ENCODE measurements around the gene ACOT13. TPM values are rescaled to one million over a fixed set of nuclear protein-coding genes. Genes with fewer than 3 reads are reported as not detected.
"Not testable (repeated sequence)": the region's sequence is repeated elsewhere in the genome, so short reads cannot be mapped to it uniquely, and the experiment has no call there.

The ACOT13 gene
- total and polyA plus RNA-seq, 9 donors, result 3.4 to 32.2 (median 9.8) TPM

GRCh38 chr6:24692848-24693592 is 26.1 kb downstream of the ACOT13 start:
- DNase-seq, result no peak
- TF ChIP-seq POLR2A (IDR thresholded peaks at IDR 0.05), result no peak
- no peak for TF ChIP-seq CTCF (IDR thresholded peaks at IDR 0.05)
- no peak for TF ChIP-seq EP300 (IDR thresholded peaks at IDR 0.05)
- H3K27ac ChIP-seq, result no peak overlapping the region
- H3K4me1 ChIP-seq (ENCODE audit: insufficient read depth), result no peaks in the 10 kb centered on the region
- 88 to 93% (median 93%) methylated on average over 2 of the region's 2 CpGs for WGBS, 3 donors
- H3K4me3 ChIP-seq, result no peak overlapping the region
- no peaks in the 10 kb centered on the region for H3K9me3 ChIP-seq
- H3K36me3 ChIP-seq, result no peaks in the 10 kb centered on the region
- no peaks in the 10 kb centered on the region for H3K27me3 ChIP-seq
- intact Hi-C loops (cut with DNase I), result loop anchor here in 3 of 4 donors (10.0 kb wide), 2 partner anchors 98 to 108 kb away; no protein-coding TSS in a partner anchor

- WGBS, 3 donors, result 87 to 94% (median 93%) methylated on average over 1 of the region's 1 CpG
- TF ChIP-seq POLR2A (IDR thresholded peaks at IDR 0.05) (no peak), EP300 (IDR thresholded peaks at IDR 0.05) (no peak), CTCF (IDR thresholded peaks at IDR 0.05) (no peak)
These were observed 27.3 kb downstream of the ACOT13 start for GRCh38 chr6:24694198-24694597.

DNA sequence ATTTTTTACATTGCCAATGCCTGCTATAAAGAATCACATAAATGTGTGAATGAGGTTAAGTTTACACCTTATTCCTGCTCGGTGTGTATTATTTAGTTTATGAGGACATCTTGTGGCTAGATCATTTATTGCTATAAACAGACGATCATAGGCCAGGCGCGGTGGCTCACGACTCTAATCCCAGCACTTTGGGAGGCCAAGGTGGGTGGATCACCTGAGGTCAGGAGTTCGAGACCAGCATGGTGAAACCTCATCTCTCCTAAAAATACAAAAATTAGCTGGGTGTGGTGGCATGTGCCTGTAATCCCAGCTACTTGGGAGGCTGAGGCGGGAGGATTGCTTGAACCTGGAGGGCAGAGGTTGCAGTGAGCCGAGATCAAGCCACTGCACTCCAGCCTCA is 28.8 kb downstream of the ACOT13 start:
- not testable (repeated sequence) for H3K27me3 ChIP-seq; H3K9me3 ChIP-seq; H3K4me1 ChIP-seq (ENCODE audit: insufficient read depth); H3K4me3 ChIP-seq; H3K36me3 ChIP-seq; H3K27ac ChIP-seq
- 19 to 26% (median 25%) methylated on average over 8 of the region's 8 CpGs for WGBS, 3 donors
- peak in 2 of 3 donors; percentile 27 to 36 for TF ChIP-seq CTCF (IDR thresholded peaks at IDR 0.05)
- intact Hi-C loops (cut with DNase I), result loop anchor here in 3 of 4 donors (10.0 kb wide), 2 partner anchors 101 to 111 kb away; no protein-coding TSS in a partner anchor
- peak in 3 of 5 donors; percentile 21 to 30 (median 29) for DNase-seq

More at GRCh38 chr6:24694198-24694597, 27.3 kb downstream of the ACOT13 start:
- Histone ChIP-seq H3K27me3 (no peaks in the 10 kb centered on the region), H3K36me3 (no peaks in the 10 kb centered on the region), H3K9me3 (no peaks in the 10 kb centered on the region), H3K27ac (no peak overlapping the region), H3K4me3 (no peak overlapping the region), H3K4me1 (ENCODE audit: insufficient read depth) (no peaks in the 10 kb centered on the region)
- intact Hi-C loops (cut with DNase I), result loop anchor here in 3 of 4 donors (10.0 kb wide), 2 partner anchors 99 to 109 kb away; no protein-coding TSS in a partner anchor
- no peak for DNase-seq

DNA sequence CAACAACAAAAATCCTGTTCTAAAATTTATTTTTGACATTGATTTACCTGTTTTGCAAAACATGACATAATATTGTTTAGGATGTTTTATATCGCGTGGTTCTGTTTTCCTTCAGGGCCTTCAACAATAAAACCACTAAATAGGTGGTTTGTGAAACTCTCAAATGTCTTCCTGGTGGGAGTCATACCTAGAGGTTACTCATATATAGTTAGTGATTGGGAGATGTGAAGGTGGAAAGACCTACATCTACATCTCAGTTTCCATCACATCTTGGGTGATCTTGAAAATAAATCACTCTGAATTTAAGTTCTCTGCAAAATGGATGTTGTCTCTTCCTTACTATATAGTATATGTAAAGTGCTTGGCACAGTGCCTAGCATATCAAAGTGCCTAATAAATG is 29.2 kb downstream of the ACOT13 start:
- Histone ChIP-seq H3K4me1 (ENCODE audit: insufficient read depth) (no peaks in the 10 kb centered on the region), H3K9me3 (no peaks in the 10 kb centered on the region), H3K4me3 (no peak overlapping the region), H3K27me3 (no peaks in the 10 kb centered on the region), H3K36me3 (no peaks in the 10 kb centered on the region), H3K27ac (no peak overlapping the region)
- no peak for DNase-seq
- TF ChIP-seq POLR2A (IDR thresholded peaks at IDR 0.05) (no peak), CTCF (IDR thresholded peaks at IDR 0.05) (no peak), EP300 (IDR thresholded peaks at IDR 0.05) (no peak)
- intact Hi-C loops (cut with DNase I), result loop anchor here in 3 of 4 donors (10.0 kb wide), 2 partner anchors 101 to 111 kb away; no protein-coding TSS in a partner anchor
- WGBS, 3 donors, result 78 to 85% (median 84%) methylated on average over 2 of the region's 2 CpGs
